ENCODE results near the gene UTP25. TPM values are rescaled to one million over a fixed set of nuclear protein-coding genes. Genes with fewer than 3 reads are reported as not detected.

Gene UTP25
- total RNA-seq, 1 experiment from 2014 or later, result 12.7 TPM

- Histone ChIP-seq H3K79me2 (ENCODE audit: insufficient read depth, low read length) (peaks cover 41% of the 10 kb centered on the region), H3K9me2 (ENCODE audit: insufficient read depth) (no peaks in the 10 kb centered on the region), H3K4me2 (ENCODE audit: low read length) (no peak overlapping the region), H3K27me3 (ENCODE audit: insufficient read depth, low read length) (no peaks in the 10 kb centered on the region), H3K9ac (ENCODE audit: low read length) (no peak overlapping the region), H3K9me3 (ENCODE audit: control insufficient read depth in 1 of 2, insufficient read depth in 1 of 2, low read depth in 1 of 2, low read length in 2 of 2) (no peaks in the 10 kb centered on the region), H3K4me3 (replicated peaks in 1 of 2; ENCODE audit: low read depth in 1 of 2, low read length in 2 of 2) (no peak overlapping the region), H4K20me1 (ENCODE audit: insufficient read depth) (no peaks in the 10 kb centered on the region), H3K4me1 (ENCODE audit: control insufficient read depth in 1 of 2, insufficient read depth in 2 of 2, low read length in 2 of 2) (peaks cover 0 to 21% of the 10 kb centered on the region in 2 experiments; a peak in 1 of 4 replicates), H3K36me3 (ENCODE audit: control insufficient read depth in 1 of 2, insufficient read depth in 2 of 2, low read length in 2 of 2) (peaks cover 37 to 41% of the 10 kb centered on the region in 2 experiments), H3K27ac (ENCODE audit: low read depth, low read length) (no peak overlapping the region), H2AFZ (ENCODE audit: low read depth, low read length, poor library complexity, severe bottlenecking) (no peak overlapping the region)
- CTCF ChIA-PET, result interaction anchor here (0.7 kb wide), 1 partner anchor 193 kb away, joined by 3 read pairs; no protein-coding TSS in a partner anchor
- ATAC-seq (no peak), DNase-seq (ENCODE audit: low read depth, low spot score) (no peak)
- no TSS peak for BruUV-seq (replicated peaks)
- intact Hi-C loops (cut with micrococcal nuclease), result no loop called here
- RAD21 ChIA-PET (ENCODE audit: low non-redundant PET in 1 of 2, low total read pairs in 2 of 2, uncharacterized antibody in 2 of 2, unreplicated experiment in 2 of 2), result no interaction called here
- POLR2A ChIA-PET, result no interaction called here
- TF ChIP-seq POLR2A (IDR thresholded peaks at IDR 0.05; ENCODE audit: borderline replicate concordance, extremely low read depth, insufficient read depth, insufficient read length), result no peak
- TF ChIP-seq FOSL1 (IDR thresholded peaks at IDR 0.05; ENCODE audit: low read depth), result no peak
- TF ChIP-seq ZBTB33 (IDR thresholded peaks at IDR 0.05; ENCODE audit: extremely low read depth, insufficient replicate concordance, low read length), result no peak
- TF ChIP-seq ZNF274 (IDR thresholded peaks at IDR 0.05; ENCODE audit: low read depth, low read length), result no peak
- no peak for TF ChIP-seq EGR1 (IDR thresholded peaks at IDR 0.05; ENCODE audit: low read depth)
- TF ChIP-seq CEBPB (IDR thresholded peaks at IDR 0.05; ENCODE audit: low read depth), result no peak
- no peak for TF ChIP-seq JUND (IDR thresholded peaks at IDR 0.05)
- TF ChIP-seq YY1 (IDR thresholded peaks at IDR 0.05; ENCODE audit: extremely low read depth, insufficient replicate concordance, low read depth, low read length), result no peak
- TF ChIP-seq EZH2phosphoT487 (IDR thresholded peaks at IDR 0.05; ENCODE audit: borderline replicate concordance), result no peak
- no peak for TF ChIP-seq CBX3 (IDR thresholded peaks at IDR 0.05; ENCODE audit: low read depth)
- TF ChIP-seq SRF (IDR thresholded peaks at IDR 0.05; ENCODE audit: low read depth), result no peak
These were observed 3.0 kb downstream of the UTP25 start for GRCh38 chr1:209830722-209831121.
